GM12892 (cell line): ENCODE data around the gene FUNDC1.

Experiments used
- POLR2A ChIP-seq: IDR thresholded peaks from 2 replicates; pipeline ENCODE4 v1.6.1; 2011; ENCODE audit warnings: low read depth, low read length, control low read depth
- POLR2AphosphoS5 ChIP-seq: IDR thresholded peaks from 2 replicates; pipeline ENCODE4 v1.6.1; 2011; ENCODE audit warnings: low read depth, low read length, control low read depth
- TAF1 ChIP-seq: IDR thresholded peaks from 2 replicates; pipeline ENCODE4 v1.6.1; 2011; ENCODE audit warnings: low read depth, mild to moderate bottlenecking, control low read depth, low read length, borderline replicate concordance

DNA sequence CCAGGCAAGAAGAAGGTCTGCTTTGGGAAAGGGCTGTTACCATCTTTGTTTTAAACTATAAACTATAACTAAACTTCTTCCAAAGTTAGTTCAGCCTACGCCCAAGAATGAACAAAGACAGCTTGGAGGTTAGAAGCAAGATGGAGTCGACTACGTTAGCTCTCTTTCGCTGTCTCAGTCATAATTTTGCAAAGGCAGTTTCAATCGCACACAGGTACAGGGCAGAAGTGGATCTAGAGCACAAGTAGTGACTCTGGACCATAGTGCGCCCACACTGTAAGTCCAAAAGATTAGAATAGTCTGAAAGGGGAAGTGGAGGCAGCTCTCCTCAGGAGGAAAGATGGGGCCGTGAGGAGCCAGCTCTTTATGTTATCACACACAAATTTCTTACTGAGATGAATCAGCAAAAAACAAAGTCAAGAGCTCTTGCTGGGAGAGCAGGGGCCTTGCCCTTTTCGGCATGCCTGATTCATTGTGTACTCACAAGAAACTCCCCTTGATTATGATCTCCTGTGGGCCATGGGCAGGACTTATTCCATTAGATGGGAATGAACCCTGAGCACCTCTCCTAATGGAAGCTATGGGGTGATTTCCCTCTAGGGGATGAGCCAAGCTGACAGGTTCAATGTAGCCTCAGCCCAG, 58.6 kb downstream of the FUNDC1 start:
- TF ChIP-seq POLR2AphosphoS5 (no peak), TAF1 (no peak), POLR2A (no peak)
